ENCODE data around the gene C8B. TPM values are rescaled to one million over a fixed set of nuclear protein-coding genes. Genes with fewer than 3 reads are reported as not detected.

The C8B gene
- total RNA-seq, 1 experiment from 2014 or later: not detected

DNA sequence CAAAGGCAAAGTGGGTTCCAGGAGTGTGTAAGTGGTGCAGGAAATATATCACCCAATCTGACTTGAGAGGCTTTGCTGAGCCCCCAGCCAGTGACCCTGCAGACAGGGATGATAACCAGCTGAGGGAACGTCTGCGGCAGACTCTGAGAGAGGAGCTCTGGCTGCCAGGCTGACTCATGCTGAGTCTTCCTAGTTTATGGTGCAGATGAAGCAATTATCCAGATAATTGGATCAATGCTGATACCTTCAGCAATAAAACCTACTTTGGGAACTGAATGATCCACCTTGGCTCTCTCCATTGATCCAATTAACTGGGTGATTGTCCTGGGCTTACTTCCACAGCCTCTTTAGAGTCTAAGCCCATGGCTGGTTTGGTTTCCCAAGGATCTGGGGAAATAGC lies 7.3 kb downstream of the C8B start:
- Histone ChIP-seq H4K91ac (ENCODE audit: insufficient read length, low read depth, low read length) (no peak overlapping the region), H3K14ac (ENCODE audit: insufficient read depth, low read length) (no peak overlapping the region), H2BK15ac (ENCODE audit: low read depth, low read length) (no peak overlapping the region), H2BK5ac (ENCODE audit: insufficient read length, low read length) (no peak overlapping the region), H3T11ph (ENCODE audit: low read length) (no peak overlapping the region), H4K20me1 (ENCODE audit: control insufficient read depth, insufficient read depth, insufficient read length) (no peaks in the 10 kb centered on the region), H2BK20ac (ENCODE audit: low read depth, low read length, poor library complexity, severe bottlenecking) (no peak overlapping the region), H3K79me1 (ENCODE audit: insufficient read depth, low read depth, low read length, poor library complexity, severe bottlenecking) (no peaks in the 10 kb centered on the region), H3K23ac (ENCODE audit: insufficient read length, low read depth, low read length) (no peak overlapping the region), H3K9me3 (ENCODE audit: control insufficient read depth, low read depth, low read length) (no peaks in the 10 kb centered on the region), H3K27me3 (ENCODE audit: insufficient read depth, low read length) (no peaks in the 10 kb centered on the region), H4K5ac (ENCODE audit: insufficient read length, low read depth, low read length) (no peak overlapping the region), H3K4me2 (ENCODE audit: insufficient read depth, insufficient read length, low read length) (no peak overlapping the region), H3K56ac (ENCODE audit: insufficient read length, low read depth, low read length) (no peak overlapping the region), H3K23me2 (ENCODE audit: insufficient read length, low read depth, low read length, poor library complexity, severe bottlenecking) (no peaks in the 10 kb centered on the region), H2BK120ac (ENCODE audit: low read depth, low read length, poor library complexity, severe bottlenecking) (no peak overlapping the region), H2AK5ac (ENCODE audit: insufficient read length, low read length) (no peak overlapping the region), H3K79me2 (ENCODE audit: insufficient read depth, low read length) (no peaks in the 10 kb centered on the region), H3K27ac (ENCODE audit: insufficient read length, low read depth, low read length) (no peak overlapping the region), H3K18ac (ENCODE audit: insufficient read length, low read depth, low read length) (no peak overlapping the region), H2AFZ (ENCODE audit: low read length) (no peak overlapping the region), H3K4me1 (ENCODE audit: insufficient read depth, low read length) (no peaks in the 10 kb centered on the region), H4K8ac (replicated peaks; ENCODE audit: insufficient read length, low read depth, low read length) (no peak overlapping the region), H3K9ac (ENCODE audit: extremely low read depth, insufficient read length, low read length) (no peak overlapping the region), H2BK12ac (ENCODE audit: insufficient read length, low read depth, low read length) (no peak overlapping the region), H3K4ac (ENCODE audit: low read depth, low read length) (no peak overlapping the region)
- H3K27me3 Mint-ChIP-seq (ENCODE audit: low read depth): peaks cover 4% of the 10 kb centered on the region; the same call in 1 of the 2 replicates
- H3K4me3 Mint-ChIP-seq: no peak overlapping the region
- DNase-seq: no peak
- no CpG with 5 or more reads among the region's 2 CpGs for WGBS (ENCODE audit: extremely low coverage, insufficient read length, low lambda C conversion rate)
- H3K4me1 Mint-ChIP-seq: no peaks in the 10 kb centered on the region
- H3K9me3 Mint-ChIP-seq: no peaks in the 10 kb centered on the region
- no peaks in the 10 kb centered on the region for H3K36me3 Mint-ChIP-seq (ENCODE audit: insufficient read depth in 1 of 3, low read depth in 3 of 3)
- H3K27ac Mint-ChIP-seq: no peak overlapping the region
- TF ChIP-seq, protein P1, sequence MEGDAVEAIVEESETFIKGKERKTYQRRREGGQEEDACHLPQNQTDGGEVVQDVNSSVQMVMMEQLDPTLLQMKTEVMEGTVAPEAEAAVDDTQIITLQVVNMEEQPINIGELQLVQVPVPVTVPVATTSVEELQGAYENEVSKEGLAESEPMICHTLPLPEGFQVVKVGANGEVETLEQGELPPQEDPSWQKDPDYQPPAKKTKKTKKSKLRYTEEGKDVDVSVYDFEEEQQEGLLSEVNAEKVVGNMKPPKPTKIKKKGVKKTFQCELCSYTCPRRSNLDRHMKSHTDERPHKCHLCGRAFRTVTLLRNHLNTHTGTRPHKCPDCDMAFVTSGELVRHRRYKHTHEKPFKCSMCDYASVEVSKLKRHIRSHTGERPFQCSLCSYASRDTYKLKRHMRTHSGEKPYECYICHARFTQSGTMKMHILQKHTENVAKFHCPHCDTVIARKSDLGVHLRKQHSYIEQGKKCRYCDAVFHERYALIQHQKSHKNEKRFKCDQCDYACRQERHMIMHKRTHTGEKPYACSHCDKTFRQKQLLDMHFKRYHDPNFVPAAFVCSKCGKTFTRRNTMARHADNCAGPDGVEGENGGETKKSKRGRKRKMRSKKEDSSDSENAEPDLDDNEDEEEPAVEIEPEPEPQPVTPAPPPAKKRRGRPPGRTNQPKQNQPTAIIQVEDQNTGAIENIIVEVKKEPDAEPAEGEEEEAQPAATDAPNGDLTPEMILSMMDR (conservative IDR thresholded peaks at IDR 0.05): no peak

All from H9 (cell line).